Stimulated activated naive CD4-positive, alpha-beta T cell (primary cell): ENCODE results near the gene PADI3.
"Not testable (repeated sequence)": the region's sequence is repeated elsewhere in the genome, so short reads cannot be mapped to it uniquely, and the experiment has no call there.

Source experiments
- DNase-seq, 6 experiments: peaks; one replicate each; lab custom pipeline; 2025; lab: John Stamatoyannopoulos, UW

The PADI3 gene

GRCh38 chr1:17241011-17241779, 7.7 kb upstream of the PADI3 start:
- not testable (repeated sequence) for DNase-seq

GRCh38 chr1:17241780-17242074, 7.2 kb upstream of the PADI3 start:
- DNase-seq = not testable (repeated sequence)

- DNase-seq = no peak
Measured at GRCh38 chr1:17243274-17243673, 5.6 kb upstream of the PADI3 start.

GRCh38 chr1:17244821-17245740, 3.8 kb upstream of the PADI3 start:
- DNase-seq = no peak

- no peak for DNase-seq
Measured at GRCh38 chr1:17245816-17246325, 3.0 kb upstream of the PADI3 start.

GRCh38 chr1:17246971-17247370, 1.9 kb upstream of the PADI3 start:
- no peak for DNase-seq

- DNase-seq = no peak
Measured at GRCh38 chr1:17250601-17251000, 1.7 kb downstream of the PADI3 start.

- no peak for DNase-seq
Measured at GRCh38 chr1:17251246-17251645, 2.3 kb downstream of the PADI3 start.

- DNase-seq = no peak
Measured at GRCh38 chr1:17251701-17252376, 2.9 kb downstream of the PADI3 start.

- DNase-seq = no peak
Measured at GRCh38 chr1:17255336-17255735, 6.4 kb downstream of the PADI3 start.

GRCh38 chr1:17258116-17258757, 9.3 kb downstream of the PADI3 start:
- no peak for DNase-seq

- DNase-seq = no peak
Measured at GRCh38 chr1:17258758-17259130, 9.8 kb downstream of the PADI3 start.

GRCh38 chr1:17259233-17259873, 10.5 kb downstream of the PADI3 start:
- no peak for DNase-seq

- no peak for DNase-seq
Measured at GRCh38 chr1:17260264-17260663, 11.4 kb downstream of the PADI3 start.

- DNase-seq = no peak
Measured at GRCh38 chr1:17260738-17261137, 11.8 kb downstream of the PADI3 start.

- no peak for DNase-seq
Measured at GRCh38 chr1:17263936-17264335, 15.0 kb downstream of the PADI3 start.

GRCh38 chr1:17264470-17264869, 15.6 kb downstream of the PADI3 start:
- DNase-seq = no peak

- DNase-seq = no peak
Measured at GRCh38 chr1:17265162-17265561, 16.3 kb downstream of the PADI3 start.

- no peak for DNase-seq
Measured at GRCh38 chr1:17265950-17266349, 17.1 kb downstream of the PADI3 start.

- DNase-seq = no peak
Measured at GRCh38 chr1:17270891-17271765, 22.2 kb downstream of the PADI3 start.

- DNase-seq = no peak
Measured at GRCh38 chr1:17272066-17272465, 23.2 kb downstream of the PADI3 start.
